Stomach (tissue), 9 donors: ENCODE data around the gene NSUN7. TPM values are rescaled to one million over a fixed set of nuclear protein-coding genes. Genes with fewer than 3 reads are reported as not detected.
A peak's percentile ranks its signal among the peaks of the same experiment; 100 is the strongest.

Experiments
- DNase-seq, 2 donors: peaks; one replicate each; pipeline versions ENCODE4 v3.0.0 to v3.0.0-alpha.2; 2013 to 2019
- H3K27ac ChIP-seq, 5 donors: fragments of 200-600 bp in 4 of 5; sonication (generic) in 4 of 5; one replicate each; pipeline ENCODE4 v1.5.1; 2013 to 2019; ENCODE audit warnings: mild to moderate bottlenecking in 1 of 5, moderate library complexity in 1 of 5
- H3K27me3 ChIP-seq, 3 donors: fragments of 200-600 bp; sonication (generic); one replicate each; pipeline ENCODE4 v1.5.1; 2017 to 2019; ENCODE audit warnings: mixed run types in 1 of 3
- H3K36me3 ChIP-seq, 4 donors: fragments of 200-600 bp; sonication (generic); 1 replicate in 3 of 4; 2 replicates in 1 of 4; pipeline ENCODE4 v1.5.1; 2016 to 2019
- H3K4me1 ChIP-seq, 4 donors: fragments of 200-600 bp; sonication (generic); one replicate each; pipeline ENCODE4 v1.5.1; 2016 to 2019
- H3K4me3 ChIP-seq, 4 donors: fragments of 200-600 bp; sonication (generic) in 3 of 4; one replicate each; pipeline ENCODE4 v1.5.1; 2016 to 2019; ENCODE audit warnings: mild to moderate bottlenecking in 1 of 4
- H3K9me3 ChIP-seq, 4 donors: fragments of 200-600 bp; sonication (generic); one replicate each; pipeline ENCODE4 v1.5.1; 2016 to 2019
- EP300 ChIP-seq: sonication (generic); formaldehyde crosslinking; IDR thresholded peaks from one replicate; pipeline ENCODE4 v1.6.1; 2017; ENCODE audit warnings: antibody characterized with exemption
- POLR2A ChIP-seq, 4 donors: fragments of 450-650 bp; IDR thresholded peaks; one replicate each; pipeline ENCODE4 v1.6.1; 2016; ENCODE audit warnings: antibody characterized with exemption in 4 of 4, control low read depth in 2 of 4, mild to moderate bottlenecking in 1 of 4, moderate library complexity in 1 of 4
- POLR2AphosphoS5 ChIP-seq, 3 donors: sonication (generic); formaldehyde crosslinking; IDR thresholded peaks; one replicate each; pipeline ENCODE4 v1.6.1; 2016; ENCODE audit warnings: antibody characterized with exemption in 3 of 3
- WGBS, 5 donors: extraction: QIAGEN DNeasy Blood & Tissue Kit in 3 of 5; methylation state at CpG; one replicate each; pipeline versions ENCODE4 v1.1.5 to v1.1.7; 2013 to 2018; 5-methylcytosine and 5-hydroxymethylcytosine counted together
- intact Hi-C: fragments of 100-400 bp; cut with DNase I; formaldehyde crosslinking; loops from one replicate; pipeline ENCODE4 v1.15.1; 2023; ENCODE audit warnings: low total_unique reads
- polyA plus RNA-seq, 3 donors: library from polyadenylated mRNA; stranded (reverse); fragments of 200-250 nt; gene quantifications; one replicate each; pipeline ENCODE4 v1.2.3, GENCODE V29; 2013
- total RNA-seq, 5 donors: library from RNA; depleted of rRNA; stranded (reverse); fragments of >200 nt; gene quantifications; one replicate each; pipeline versions ENCODE4 v1.1.0 to v1.2.3, GENCODE V29; 2014 to 2016
- TF ChIP-seq, protein P1 (sequence below), 7 experiments: fragments of 450-650 bp in 4 of 7; fragments of 200-600 bp in 3 of 7; sonication (generic) in 3 of 7; IDR thresholded peaks; one replicate each; pipeline ENCODE4 v1.5.1; 2016 to 2019; ENCODE audit warnings: antibody characterized with exemption in 7 of 7, control low read depth in 2 of 7, mild to moderate bottlenecking in 1 of 7
- donor health status: healthy with polysubstance abuse.
- donor health status: Bipolar disorder and iron deficiency.
- donor health status: healthy.

The NSUN7 gene
- total and polyA plus RNA-seq, 8 donors, result 2.0 to 17.3 (median 7.9) TPM

GRCh38 chr4:40843696-40844095 is 93.9 kb downstream of the NSUN7 start:
- intact Hi-C loops, result no loop called here
- no peak for DNase-seq
- WGBS, 5 donors, result 76 to 100% (median 83%) methylated on average over 1 of the region's 1 CpG
- Histone ChIP-seq H3K9me3 (no peaks in the 10 kb centered on the region), H3K4me3 (no peak overlapping the region), H3K27ac (peak overlapping the region in 1 of 5 donors; percentile 14), H3K4me1 (peaks cover 0 to 9% (median 0%) of the 10 kb centered on the region in 4 donors), H3K27me3 (no peaks in the 10 kb centered on the region), H3K36me3 (no peaks in the 10 kb centered on the region)
- TF ChIP-seq POLR2AphosphoS5 (IDR thresholded peaks at IDR 0.05) (no peak), POLR2A (IDR thresholded peaks at IDR 0.05) (no peak), EP300 (no peak)
- TF ChIP-seq, protein P1, sequence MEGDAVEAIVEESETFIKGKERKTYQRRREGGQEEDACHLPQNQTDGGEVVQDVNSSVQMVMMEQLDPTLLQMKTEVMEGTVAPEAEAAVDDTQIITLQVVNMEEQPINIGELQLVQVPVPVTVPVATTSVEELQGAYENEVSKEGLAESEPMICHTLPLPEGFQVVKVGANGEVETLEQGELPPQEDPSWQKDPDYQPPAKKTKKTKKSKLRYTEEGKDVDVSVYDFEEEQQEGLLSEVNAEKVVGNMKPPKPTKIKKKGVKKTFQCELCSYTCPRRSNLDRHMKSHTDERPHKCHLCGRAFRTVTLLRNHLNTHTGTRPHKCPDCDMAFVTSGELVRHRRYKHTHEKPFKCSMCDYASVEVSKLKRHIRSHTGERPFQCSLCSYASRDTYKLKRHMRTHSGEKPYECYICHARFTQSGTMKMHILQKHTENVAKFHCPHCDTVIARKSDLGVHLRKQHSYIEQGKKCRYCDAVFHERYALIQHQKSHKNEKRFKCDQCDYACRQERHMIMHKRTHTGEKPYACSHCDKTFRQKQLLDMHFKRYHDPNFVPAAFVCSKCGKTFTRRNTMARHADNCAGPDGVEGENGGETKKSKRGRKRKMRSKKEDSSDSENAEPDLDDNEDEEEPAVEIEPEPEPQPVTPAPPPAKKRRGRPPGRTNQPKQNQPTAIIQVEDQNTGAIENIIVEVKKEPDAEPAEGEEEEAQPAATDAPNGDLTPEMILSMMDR (IDR thresholded peaks at IDR 0.05), result no peak

GRCh38 chr4:40844261-40844660 is 94.5 kb downstream of the NSUN7 start:
- 83 to 89% (median 85%) methylated on average over 5 to 6 of the region's 6 CpGs for WGBS, 5 donors
- Histone ChIP-seq H3K27me3 (no peaks in the 10 kb centered on the region), H3K36me3 (no peaks in the 10 kb centered on the region), H3K27ac (peak overlapping the region in 1 of 5 donors; percentile 14), H3K9me3 (no peaks in the 10 kb centered on the region), H3K4me3 (no peak overlapping the region), H3K4me1 (peaks cover 0 to 9% (median 0%) of the 10 kb centered on the region in 4 donors)
- TF ChIP-seq, protein P1 (IDR thresholded peaks at IDR 0.05), result no peak
- TF ChIP-seq EP300 (no peak), POLR2A (IDR thresholded peaks at IDR 0.05) (no peak), POLR2AphosphoS5 (IDR thresholded peaks at IDR 0.05) (no peak)
- intact Hi-C loops, result no loop called here
- no peak for DNase-seq

DNA sequence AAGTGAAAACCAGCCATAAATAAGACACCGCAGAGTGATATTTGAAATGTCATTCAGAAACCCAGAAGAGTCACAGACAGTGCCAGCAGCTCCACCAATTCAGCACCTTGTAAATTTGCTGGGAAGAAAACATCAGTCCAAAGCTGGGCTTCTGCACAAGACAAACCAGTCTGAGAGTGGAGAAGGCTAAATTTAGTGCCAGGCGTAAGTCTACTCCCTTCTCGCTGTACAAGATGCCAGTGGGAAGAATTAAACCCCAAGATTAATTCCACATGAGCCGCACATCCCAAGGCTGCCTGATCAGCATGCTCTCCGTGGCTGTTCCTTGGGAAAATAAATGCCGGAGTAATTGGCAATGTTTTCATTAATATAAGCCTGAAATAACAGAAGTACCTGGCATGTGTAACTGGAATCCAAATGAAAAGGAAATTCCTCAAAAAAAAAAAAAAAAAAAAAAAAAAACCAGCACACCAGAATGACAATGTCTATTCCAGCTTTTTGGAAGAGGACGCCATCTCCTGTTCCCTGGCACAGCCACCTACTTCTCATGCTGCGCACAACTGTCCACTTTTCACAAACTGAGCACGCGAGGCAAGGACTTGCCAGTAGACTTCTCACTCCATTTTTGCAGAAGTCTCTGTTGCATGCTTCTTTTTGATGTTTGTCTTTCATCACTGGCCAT is 95.5 kb downstream of the NSUN7 start:
- no peaks in the 10 kb centered on the region for H3K9me3 ChIP-seq
- H3K4me3 ChIP-seq, result no peak overlapping the region
- H3K27ac ChIP-seq, result no peak overlapping the region
- no peak for DNase-seq
- TF ChIP-seq, protein P1 (IDR thresholded peaks at IDR 0.05), result no peak
- TF ChIP-seq EP300 (no peak), POLR2AphosphoS5 (IDR thresholded peaks at IDR 0.05) (no peak), POLR2A (IDR thresholded peaks at IDR 0.05) (no peak)
- WGBS, 5 donors, result 71 to 92% (median 87%) methylated on average over 10 of the region's 10 CpGs
- H3K27me3 ChIP-seq, result no peaks in the 10 kb centered on the region
- peaks cover 0 to 9% (median 0%) of the 10 kb centered on the region in 4 donors for H3K4me1 ChIP-seq
- intact Hi-C loops, result no loop called here
- no peaks in the 10 kb centered on the region for H3K36me3 ChIP-seq

GRCh38 chr4:40846532-40846931 is 96.8 kb downstream of the NSUN7 start:
- 88 to 94% (median 93%) methylated on average over 5 of the region's 5 CpGs for WGBS, 5 donors
- Histone ChIP-seq H3K4me3 (no peak overlapping the region), H3K4me1 (peaks cover 0 to 9% (median 0%) of the 10 kb centered on the region in 4 donors), H3K36me3 (no peaks in the 10 kb centered on the region), H3K27me3 (no peaks in the 10 kb centered on the region), H3K27ac (no peak overlapping the region), H3K9me3 (no peaks in the 10 kb centered on the region)
- no peak for TF ChIP-seq POLR2A (IDR thresholded peaks at IDR 0.05)
- no peak for DNase-seq
- intact Hi-C loops, result no loop called here

- Histone ChIP-seq H3K27me3 (no peaks in the 10 kb centered on the region), H3K4me3 (no peak overlapping the region), H3K4me1 (peaks cover 0 to 9% (median 0%) of the 10 kb centered on the region in 4 donors), H3K36me3 (no peaks in the 10 kb centered on the region), H3K27ac (no peak overlapping the region), H3K9me3 (no peaks in the 10 kb centered on the region)
- 70 to 94% (median 76%) methylated on average over 4 to 5 of the region's 5 CpGs for WGBS, 5 donors
- TF ChIP-seq, protein P1 (IDR thresholded peaks at IDR 0.05), result no peak
- intact Hi-C loops, result no loop called here
- no peak for DNase-seq
These were observed 98.5 kb downstream of the NSUN7 start for GRCh38 chr4:40848251-40848650.
